Sigmoid colon (tissue), 7 donors: ENCODE data around the gene CBFA2T3. TPM values are rescaled to one million over a fixed set of nuclear protein-coding genes. Genes with fewer than 3 reads are reported as not detected.
A peak's percentile ranks its signal among the peaks of the same experiment; 100 is the strongest.
"Not testable (repeated sequence)": the region's sequence is repeated elsewhere in the genome, so short reads cannot be mapped to it uniquely, and the experiment has no call there.

Experiments
- DNase-seq: peaks from one replicate; pipeline ENCODE4 v3.0.0-alpha.2; 2019
- H3K27ac ChIP-seq, 4 donors: fragments of 200-600 bp; sonication (generic); one replicate each; pipeline ENCODE4 v1.5.1; 2016 to 2019; ENCODE audit warnings: mild to moderate bottlenecking in 1 of 4
- H3K27me3 ChIP-seq, 3 donors: fragments of 200-600 bp; sonication (generic); one replicate each; pipeline ENCODE4 v1.5.1; 2019; ENCODE audit warnings: mild to moderate bottlenecking in 1 of 3
- H3K36me3 ChIP-seq, 4 donors: fragments of 200-600 bp; sonication (generic); one replicate each; pipeline ENCODE4 v1.5.1; 2016 to 2019
- H3K4me1 ChIP-seq, 4 donors: fragments of 200-600 bp; sonication (generic); one replicate each; pipeline ENCODE4 v1.5.1; 2017 to 2019
- H3K4me3 ChIP-seq, 4 donors: fragments of 200-600 bp; sonication (generic); one replicate each; pipeline ENCODE4 v1.5.1; 2017 to 2019; ENCODE audit warnings: mild to moderate bottlenecking in 2 of 4, moderate library complexity in 1 of 4
- H3K9me3 ChIP-seq, 4 donors: fragments of 200-600 bp in 3 of 4; sonication (generic) in 3 of 4; one replicate each; pipeline versions ENCODE4 v1.5.1 to v1.6.1; 2013 to 2019
- EP300 ChIP-seq, 4 donors: sonication (generic); formaldehyde crosslinking; IDR thresholded peaks; one replicate each; pipeline ENCODE4 v1.6.1; 2017; ENCODE audit warnings: antibody characterized with exemption in 4 of 4
- POLR2A ChIP-seq, 2 donors: fragments of 450-650 bp; IDR thresholded peaks; one replicate each; pipeline ENCODE4 v1.6.1; 2016; ENCODE audit warnings: antibody characterized with exemption in 2 of 2, mild to moderate bottlenecking in 2 of 2, moderate library complexity in 2 of 2
- POLR2AphosphoS5 ChIP-seq, 4 donors: sonication (generic); formaldehyde crosslinking; IDR thresholded peaks; one replicate each; pipeline ENCODE4 v1.6.1; 2017; ENCODE audit warnings: antibody characterized with exemption in 4 of 4
- WGBS, 2 donors: extraction: QIAGEN DNeasy Blood & Tissue Kit; methylation state at CpG; one replicate each; pipeline ENCODE4 v1.1.7; 2013; 5-methylcytosine and 5-hydroxymethylcytosine counted together
- intact Hi-C: fragments of 100-400 bp; cut with DNase I; formaldehyde crosslinking; loops from one replicate; pipeline ENCODE4 v1.15.1; 2023
- polyA plus RNA-seq, 3 donors: library from polyadenylated mRNA; stranded (reverse); fragments of 200-250 nt; gene quantifications; one replicate each; pipeline ENCODE4 v1.2.3, GENCODE V29; 2013
- total RNA-seq, 4 donors: library from RNA; depleted of rRNA; stranded (reverse); fragments of >200 nt; gene quantifications; one replicate each; pipeline ENCODE4 v1.1.0, GENCODE V29; 2016
- TF ChIP-seq, protein P1 (sequence below), 4 experiments: fragments of 450-650 bp in 3 of 4; fragments of 200-600 bp in 1 of 4; IDR thresholded peaks; one replicate each; pipeline ENCODE4 v1.5.1; 2016 to 2019; ENCODE audit warnings: antibody characterized with exemption in 4 of 4, mild to moderate bottlenecking in 3 of 4, moderate library complexity in 2 of 4
- donor health status: healthy with polysubstance abuse.
- donor health status: Bipolar disorder and iron deficiency.
- donor health status: healthy.

Gene CBFA2T3
- total and polyA plus RNA-seq, 7 donors: 0.95 to 26.8 (median 4.3) TPM

GRCh38 chr16:89020068-89020924 lies 43.3 kb upstream of the CBFA2T3 start:
- WGBS, 2 donors: 74 to 81% methylated on average over 21 of the region's 21 CpGs
- Histone ChIP-seq H3K9me3 (no peaks in the 10 kb centered on the region), H3K36me3 (no peaks in the 10 kb centered on the region), H3K4me1 (no peaks in the 10 kb centered on the region), H3K27ac (no peak overlapping the region), H3K27me3 (peaks cover 0 to 65% (median 16%) of the 10 kb centered on the region in 3 donors), H3K4me3 (no peak overlapping the region)
- DNase-seq: peak; percentile 60
- intact Hi-C loops: no loop called here
- no peak for TF ChIP-seq POLR2AphosphoS5 (IDR thresholded peaks at IDR 0.05)
- TF ChIP-seq, protein P1, sequence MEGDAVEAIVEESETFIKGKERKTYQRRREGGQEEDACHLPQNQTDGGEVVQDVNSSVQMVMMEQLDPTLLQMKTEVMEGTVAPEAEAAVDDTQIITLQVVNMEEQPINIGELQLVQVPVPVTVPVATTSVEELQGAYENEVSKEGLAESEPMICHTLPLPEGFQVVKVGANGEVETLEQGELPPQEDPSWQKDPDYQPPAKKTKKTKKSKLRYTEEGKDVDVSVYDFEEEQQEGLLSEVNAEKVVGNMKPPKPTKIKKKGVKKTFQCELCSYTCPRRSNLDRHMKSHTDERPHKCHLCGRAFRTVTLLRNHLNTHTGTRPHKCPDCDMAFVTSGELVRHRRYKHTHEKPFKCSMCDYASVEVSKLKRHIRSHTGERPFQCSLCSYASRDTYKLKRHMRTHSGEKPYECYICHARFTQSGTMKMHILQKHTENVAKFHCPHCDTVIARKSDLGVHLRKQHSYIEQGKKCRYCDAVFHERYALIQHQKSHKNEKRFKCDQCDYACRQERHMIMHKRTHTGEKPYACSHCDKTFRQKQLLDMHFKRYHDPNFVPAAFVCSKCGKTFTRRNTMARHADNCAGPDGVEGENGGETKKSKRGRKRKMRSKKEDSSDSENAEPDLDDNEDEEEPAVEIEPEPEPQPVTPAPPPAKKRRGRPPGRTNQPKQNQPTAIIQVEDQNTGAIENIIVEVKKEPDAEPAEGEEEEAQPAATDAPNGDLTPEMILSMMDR (IDR thresholded peaks at IDR 0.05): no peak
- TF ChIP-seq POLR2A (IDR thresholded peaks at IDR 0.05): no peak
- TF ChIP-seq EP300 (IDR thresholded peaks at IDR 0.05): no peak

- H3K4me1 ChIP-seq: no peaks in the 10 kb centered on the region
- H3K27ac ChIP-seq: no peak overlapping the region
- peaks cover 0 to 72% (median 18%) of the 10 kb centered on the region in 3 donors for H3K27me3 ChIP-seq
- no peaks in the 10 kb centered on the region for H3K9me3 ChIP-seq
- TF ChIP-seq POLR2A (IDR thresholded peaks at IDR 0.05): no peak
- TF ChIP-seq EP300 (IDR thresholded peaks at IDR 0.05): no peak
- 80 to 89% methylated on average over 16 of the region's 16 CpGs for WGBS, 2 donors
- peak; percentile 52 for DNase-seq
- no peaks in the 10 kb centered on the region for H3K36me3 ChIP-seq
- no peak overlapping the region for H3K4me3 ChIP-seq
- intact Hi-C loops: no loop called here
These were observed 42.5 kb upstream of the CBFA2T3 start for GRCh38 chr16:89019511-89019910.

DNA sequence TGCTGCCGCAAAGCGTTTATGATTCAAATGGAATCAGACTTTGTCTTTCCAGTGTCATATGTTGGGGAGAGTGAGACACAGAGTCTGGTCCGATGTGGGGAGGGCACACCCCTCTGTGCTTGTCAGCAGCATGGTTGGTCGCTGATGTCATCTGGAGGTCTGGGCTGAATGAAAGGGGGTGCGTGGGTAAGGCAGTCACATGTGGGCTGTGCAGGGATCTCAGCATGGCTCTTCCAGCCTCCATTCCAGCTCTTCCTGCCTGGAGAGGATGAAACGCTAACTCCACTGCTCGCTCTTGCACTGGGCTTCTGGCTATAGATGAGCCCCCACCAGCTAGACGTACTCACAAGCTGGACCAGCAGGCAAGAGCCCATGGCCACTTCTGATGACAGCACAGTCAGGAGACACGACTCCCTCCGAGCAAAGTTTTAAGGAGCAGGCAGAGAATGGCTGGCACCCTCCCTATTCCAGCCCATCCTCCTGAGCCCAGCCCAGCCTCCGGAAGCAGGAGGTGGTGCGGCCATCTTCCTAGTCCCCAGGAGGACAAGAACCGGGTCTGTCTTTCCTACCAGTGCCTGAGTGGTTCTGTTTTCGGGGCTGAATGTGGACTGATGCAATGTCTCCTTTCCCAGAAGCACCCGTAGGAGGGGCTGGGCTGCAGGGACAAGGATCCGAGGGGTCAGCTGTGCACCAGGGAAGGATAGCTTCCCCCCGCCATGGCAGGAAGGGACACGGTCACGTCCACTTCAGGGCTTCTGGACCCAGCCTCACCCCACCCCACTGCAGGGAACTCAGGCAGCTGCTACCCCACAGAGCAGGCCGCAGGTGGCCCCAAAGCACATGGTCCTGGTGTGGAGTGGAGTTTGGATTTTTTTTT lies 41.5 kb upstream of the CBFA2T3 start:
- Histone ChIP-seq H3K4me3 (no peak overlapping the region), H3K4me1 (no peaks in the 10 kb centered on the region), H3K36me3 (no peaks in the 10 kb centered on the region), H3K9me3 (no peaks in the 10 kb centered on the region), H3K27ac (no peak overlapping the region), H3K27me3 (peaks cover 0 to 69% (median 9%) of the 10 kb centered on the region in 3 donors)
- TF ChIP-seq POLR2A (IDR thresholded peaks at IDR 0.05): no peak
- no peak for TF ChIP-seq POLR2AphosphoS5 (IDR thresholded peaks at IDR 0.05)
- no peak for TF ChIP-seq EP300 (IDR thresholded peaks at IDR 0.05)
- DNase-seq: peak; percentile 36
- 77 to 78% methylated on average over 20 of the region's 20 CpGs for whole genome bisulfite sequencing, 2 donors
- intact Hi-C loops: no loop called here

DNA sequence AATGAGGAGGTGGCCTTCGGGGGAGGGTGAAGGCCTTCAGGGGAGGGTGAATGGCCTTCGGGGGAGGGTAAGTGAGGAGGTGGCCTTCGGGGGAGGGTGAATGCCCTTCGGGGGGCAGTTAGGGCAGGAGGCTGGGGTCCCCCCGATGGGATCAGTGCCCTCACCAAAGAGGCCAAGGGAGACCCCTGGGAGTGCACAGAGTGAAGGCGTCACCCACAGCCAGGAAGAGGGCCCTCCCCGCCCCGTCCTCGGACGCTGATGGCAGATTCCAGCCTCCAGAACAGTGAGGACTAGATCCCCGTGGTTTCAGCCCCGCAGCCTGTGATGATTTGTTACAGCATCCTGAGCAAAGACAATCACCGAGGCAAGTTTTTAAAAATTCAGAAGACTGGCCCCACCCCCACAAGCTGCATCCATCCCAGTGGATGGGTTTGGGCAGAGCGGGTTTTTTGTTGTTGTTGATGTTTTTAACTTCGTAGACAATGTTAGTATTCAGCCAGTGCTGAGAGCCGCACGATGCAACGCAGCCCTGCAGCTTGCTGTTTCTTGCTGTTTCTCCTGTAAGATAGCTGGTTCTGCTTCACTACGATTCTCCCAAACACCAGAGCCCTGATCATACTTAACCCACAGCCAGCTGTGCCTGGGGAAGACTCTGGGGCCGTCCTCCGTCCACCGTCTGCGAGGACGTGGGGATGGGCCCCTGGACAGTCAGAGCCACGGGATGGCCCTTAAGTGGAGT lies 40.7 kb upstream of the CBFA2T3 start:
- Histone ChIP-seq H3K36me3 (no peaks in the 10 kb centered on the region), H3K4me3 (no peak overlapping the region), H3K9me3 (no peaks in the 10 kb centered on the region), H3K4me1 (no peaks in the 10 kb centered on the region), H3K27me3 (peaks cover 0 to 66% (median 6%) of the 10 kb centered on the region in 3 donors), H3K27ac (no peak overlapping the region)
- TF ChIP-seq POLR2A (IDR thresholded peaks at IDR 0.05) (no peak), POLR2AphosphoS5 (IDR thresholded peaks at IDR 0.05) (no peak), EP300 (IDR thresholded peaks at IDR 0.05) (no peak)
- TF ChIP-seq, protein P1 (IDR thresholded peaks at IDR 0.05): no peak
- DNase-seq: peak; percentile 30
- WGBS, 2 donors: 77 to 80% methylated on average over 25 of the region's 25 CpGs
- intact Hi-C loops: no loop called here

DNA sequence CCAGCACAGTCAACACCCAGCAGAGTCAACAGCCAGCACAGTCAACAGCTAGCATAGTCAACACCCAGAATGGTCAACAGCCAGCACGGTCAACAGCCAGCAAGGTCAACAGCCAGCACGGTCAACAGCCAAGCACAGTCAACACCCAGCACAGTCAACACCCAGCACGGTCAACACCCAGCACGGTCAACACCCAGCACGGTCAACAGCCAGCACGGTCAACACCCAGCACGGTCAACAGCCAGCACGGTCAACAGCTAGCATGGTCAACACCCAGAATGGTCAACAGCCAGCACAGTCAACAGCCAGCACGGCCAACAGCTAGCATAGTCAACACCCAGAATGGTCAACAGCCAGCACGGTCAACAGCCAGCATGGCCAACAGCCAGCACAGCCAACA lies 39.6 kb upstream of the CBFA2T3 start:
- H3K27me3 ChIP-seq: peaks cover 0 to 58% (median 6%) of the 10 kb centered on the region in 3 donors
- H3K4me3 ChIP-seq, H3K36me3 ChIP-seq, intact Hi-C loops, DNase-seq, H3K27ac ChIP-seq, H3K4me1 ChIP-seq, H3K9me3 ChIP-seq: not testable (repeated sequence)
- 94 to 96% methylated on average over 10 of the region's 10 CpGs for WGBS, 2 donors
